HG03095 (cell line): ENCODE results near the gene PKD1L1.

Experiments
- ATAC-seq: cut with Tn5 transposase; IDR thresholded peaks from one replicate; pipeline ENCODE4 v1.9.1; 2021; ENCODE audit warnings: moderate library complexity; ENCODE audit not compliant: unreplicated experiment

PKD1L1 gene

GRCh38 chr7:47743965-47744591 is 204.2 kb downstream of the PKD1L1 start:
- no peak for ATAC-seq

GRCh38 chr7:47741984-47742383 is 206.3 kb downstream of the PKD1L1 start:
- ATAC-seq = no peak

GRCh38 chr7:47739891-47740290 is 208.4 kb downstream of the PKD1L1 start:
- ATAC-seq = no peak

- no peak for ATAC-seq
These were observed 208.9 kb downstream of the PKD1L1 start for GRCh38 chr7:47739301-47739875.

- ATAC-seq = peak; percentile 83
These were observed 209.6 kb downstream of the PKD1L1 start for GRCh38 chr7:47738563-47739166.

- no peak for ATAC-seq
These were observed 210.7 kb downstream of the PKD1L1 start for GRCh38 chr7:47737601-47738000.

- no peak for ATAC-seq
These were observed 212.6 kb downstream of the PKD1L1 start for GRCh38 chr7:47735431-47736345.

GRCh38 chr7:47734949-47735291 is 213.3 kb downstream of the PKD1L1 start:
- ATAC-seq = no peak

GRCh38 chr7:47734287-47734948 is 213.8 kb downstream of the PKD1L1 start:
- ATAC-seq = no peak

GRCh38 chr7:47730142-47730541 is 218.1 kb downstream of the PKD1L1 start:
- no peak for ATAC-seq

GRCh38 chr7:47726047-47726726 is 222.1 kb downstream of the PKD1L1 start:
- no peak for ATAC-seq

GRCh38 chr7:47725031-47725780 is 223.1 kb downstream of the PKD1L1 start:
- ATAC-seq = no peak
